ENCODE data around the gene PDIA4. TPM values are rescaled to one million over a fixed set of nuclear protein-coding genes. Genes with fewer than 3 reads are reported as not detected.

The PDIA4 gene
- total and polyA plus RNA-seq, 2 donors from 2014 or later: 69.9 to 159 TPM

DNA sequence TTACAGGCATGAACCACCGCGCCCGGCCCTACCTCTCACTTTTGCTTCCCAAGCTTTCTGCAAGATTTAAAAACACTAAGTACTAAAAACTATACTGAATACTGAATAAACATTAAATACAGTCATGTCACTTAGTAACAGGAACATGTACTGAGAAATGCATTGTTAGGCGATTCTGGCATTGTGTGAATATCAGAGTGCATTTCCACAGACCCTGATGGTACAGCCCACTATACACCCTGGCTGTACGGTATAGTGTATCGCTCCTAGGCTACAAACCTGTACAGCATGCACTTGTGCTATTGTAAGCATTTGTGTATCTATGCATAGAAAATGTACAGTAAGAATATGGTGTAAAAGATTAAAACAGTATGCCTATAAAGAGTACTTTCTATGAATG lies 29.1 kb downstream of the PDIA4 start:
- Histone ChIP-seq H3K9ac (ENCODE audit: low read length in 3 of 3) (no peak overlapping the region), H3K4me3 (ENCODE audit: low read length in 3 of 3) (no peak overlapping the region), H3K9me3 (ENCODE audit: control insufficient read depth in 2 of 3, insufficient read depth in 1 of 3, low read length in 3 of 3) (no peaks in the 10 kb centered on the region), H3K27me3 (ENCODE audit: control insufficient read depth, insufficient read depth, low read length) (no peaks in the 10 kb centered on the region), H3K36me3 (ENCODE audit: control insufficient read depth in 2 of 3, insufficient read depth in 3 of 3, low read length in 3 of 3) (peaks cover 0 to 6% (median 3%) of the 10 kb centered on the region in 3 donors), H3K27ac (ENCODE audit: low read depth in 2 of 2, low read length in 2 of 2) (no peak overlapping the region), H3K4me1 (ENCODE audit: control insufficient read depth in 2 of 3, insufficient read depth in 2 of 3, low read depth in 1 of 3, low read length in 3 of 3) (no peaks in the 10 kb centered on the region)
- no peak for TF ChIP-seq CTCF (IDR thresholded peaks at IDR 0.05; ENCODE audit: borderline replicate concordance, extremely low read depth, insufficient read depth)
- FAIRE-seq (no peak), DNase-seq (no peak)
- intact Hi-C loops (cut with DNase I): no loop called here

DNA sequence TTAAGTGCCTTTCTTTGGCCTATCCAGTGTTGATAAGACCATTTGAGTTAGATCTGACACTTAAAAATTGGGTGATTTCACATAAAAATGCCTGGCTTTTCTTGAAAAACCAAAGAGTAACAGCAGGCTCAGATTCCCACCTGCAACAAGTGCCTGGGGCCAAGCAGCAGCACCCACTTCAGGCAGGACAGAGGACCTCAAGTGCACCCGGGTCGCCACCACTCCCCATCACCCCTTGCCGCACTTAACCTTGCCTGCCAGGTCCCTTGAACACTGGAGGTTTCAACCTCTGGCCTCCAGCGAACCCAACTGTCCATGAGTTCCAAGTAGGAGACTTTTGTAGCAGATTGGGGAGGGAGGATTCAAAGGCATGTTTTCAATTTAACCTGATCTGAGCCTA lies 30.8 kb downstream of the PDIA4 start:
- H3K4me1 ChIP-seq (ENCODE audit: control insufficient read depth in 2 of 3, insufficient read depth in 2 of 3, low read depth in 1 of 3, low read length in 3 of 3): no peaks in the 10 kb centered on the region
- no peaks in the 10 kb centered on the region for H3K27me3 ChIP-seq (ENCODE audit: control insufficient read depth, insufficient read depth, low read length)
- no peak overlapping the region for H3K27ac ChIP-seq (ENCODE audit: low read depth in 2 of 2, low read length in 2 of 2)
- no peaks in the 10 kb centered on the region for H3K36me3 ChIP-seq (ENCODE audit: control insufficient read depth in 2 of 3, insufficient read depth in 3 of 3, low read length in 3 of 3)
- no peak overlapping the region for H3K9ac ChIP-seq (ENCODE audit: low read length in 3 of 3)
- H3K9me3 ChIP-seq (ENCODE audit: control insufficient read depth in 2 of 3, insufficient read depth in 1 of 3, low read length in 3 of 3): no peaks in the 10 kb centered on the region
- DNase-seq (no peak), FAIRE-seq (no peak)
- no peak for TF ChIP-seq CTCF (IDR thresholded peaks at IDR 0.05; ENCODE audit: borderline replicate concordance, extremely low read depth, insufficient read depth)
- intact Hi-C loops (cut with DNase I): no loop called here
- no peak overlapping the region for H3K4me3 ChIP-seq (ENCODE audit: low read length in 3 of 3)

- Histone ChIP-seq H3K4me3 (ENCODE audit: low read length in 3 of 3) (no peak overlapping the region), H3K27me3 (ENCODE audit: control insufficient read depth, insufficient read depth, low read length) (no peaks in the 10 kb centered on the region), H3K9ac (ENCODE audit: low read length in 3 of 3) (no peak overlapping the region), H3K27ac (ENCODE audit: low read depth in 2 of 2, low read length in 2 of 2) (no peak overlapping the region), H3K36me3 (ENCODE audit: control insufficient read depth in 2 of 3, insufficient read depth in 3 of 3, low read length in 3 of 3) (no peaks in the 10 kb centered on the region), H3K4me1 (ENCODE audit: control insufficient read depth in 2 of 3, insufficient read depth in 2 of 3, low read depth in 1 of 3, low read length in 3 of 3) (no peaks in the 10 kb centered on the region), H3K9me3 (ENCODE audit: control insufficient read depth in 2 of 3, insufficient read depth in 1 of 3, low read length in 3 of 3) (no peaks in the 10 kb centered on the region)
- no peak for DNase-seq
- intact Hi-C loops (cut with DNase I): no loop called here
- TF ChIP-seq CTCF (IDR thresholded peaks at IDR 0.05; ENCODE audit: borderline replicate concordance, extremely low read depth, insufficient read depth): no peak
- FAIRE-seq: no peak
Observed at GRCh38 chr7:148994576-148994975, 33.7 kb downstream of the PDIA4 start.

DNA sequence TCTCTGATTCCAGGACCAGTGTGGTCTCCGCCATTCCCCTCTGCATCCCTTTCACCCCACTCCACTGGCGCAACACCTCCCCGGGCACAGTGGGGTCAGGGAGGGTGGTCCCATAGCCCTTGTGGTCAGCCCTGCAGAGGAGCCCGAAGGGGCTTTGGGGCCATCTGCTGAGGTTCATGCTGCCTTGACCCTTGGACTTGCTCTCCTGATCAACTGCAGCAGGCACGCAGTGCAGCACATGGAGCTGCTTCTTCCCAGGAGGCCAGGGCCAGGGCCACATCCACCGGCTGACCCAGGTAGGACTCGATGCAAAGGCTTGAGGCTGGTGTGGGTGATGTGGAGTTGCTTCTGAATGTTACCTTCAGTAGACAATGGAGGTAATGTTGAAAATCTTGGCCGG lies 35.1 kb downstream of the PDIA4 start:
- no peak overlapping the region for H3K4me3 ChIP-seq (ENCODE audit: low read length in 3 of 3)
- TF ChIP-seq CTCF (IDR thresholded peaks at IDR 0.05; ENCODE audit: borderline replicate concordance, extremely low read depth, insufficient read depth): no peak
- no peaks in the 10 kb centered on the region for H3K9me3 ChIP-seq (ENCODE audit: control insufficient read depth in 2 of 3, insufficient read depth in 1 of 3, low read length in 3 of 3)
- no peak overlapping the region for H3K9ac ChIP-seq (ENCODE audit: low read length in 3 of 3)
- peaks cover 0 to 4% (median 0%) of the 10 kb centered on the region in 3 donors for H3K4me1 ChIP-seq (ENCODE audit: control insufficient read depth in 2 of 3, insufficient read depth in 2 of 3, low read depth in 1 of 3, low read length in 3 of 3)
- H3K27ac ChIP-seq (ENCODE audit: low read depth in 2 of 2, low read length in 2 of 2): no peak overlapping the region
- no peaks in the 10 kb centered on the region for H3K36me3 ChIP-seq (ENCODE audit: control insufficient read depth in 2 of 3, insufficient read depth in 3 of 3, low read length in 3 of 3)
- intact Hi-C loops (cut with DNase I): no loop called here
- DNase-seq (no peak), FAIRE-seq (no peak)
- no peaks in the 10 kb centered on the region for H3K27me3 ChIP-seq (ENCODE audit: control insufficient read depth, insufficient read depth, low read length)
